Stimulated activated CD4-positive, alpha-beta T cell treated with anti-CD3 and anti-CD28 coated beads, TNF-alpha, amount 100 ng/mL, for 4 hours (primary cell): ENCODE measurements around the gene PRR36.
"Not testable (repeated sequence)": the region's sequence is repeated elsewhere in the genome, so short reads cannot be mapped to it uniquely, and the experiment has no call there.

ENCODE experiments used
- DNase-seq, 3 experiments: peaks; one replicate each; pipeline ENCODE4 v3.0.0-alpha.2; 2020; ENCODE audit warnings: low read depth in 3 of 3

The PRR36 gene

GRCh38 chr19:7874076-7874896 lies at the start of gene PRR36:
Gene PRR36, minus strand, starts transcription at chr19:7874390. Its CDS starts 701 bp downstream, at chr19:7873689.
- no peak for DNase-seq

GRCh38 chr19:7923295-7924191 lies 49.4 kb upstream of the PRR36 start:
- no peak for DNase-seq

- no peak for DNase-seq
These were observed 48.6 kb upstream of the PRR36 start for GRCh38 chr19:7922836-7923195.

GRCh38 chr19:7921967-7922835 lies 48.0 kb upstream of the PRR36 start:
- no peak for DNase-seq

GRCh38 chr19:7921302-7921966 lies 47.2 kb upstream of the PRR36 start:
- no peak for DNase-seq

GRCh38 chr19:7920519-7921301 lies 46.5 kb upstream of the PRR36 start:
- DNase-seq = peak; percentile 99 to 100 (median 100)

- DNase-seq = peak; percentile 91 to 98 (median 95)
These were observed 45.7 kb upstream of the PRR36 start, which contains the start of gene SNAPC2 for GRCh38 chr19:7919610-7920518. Gene SNAPC2, plus strand, starts transcription at chr19:7920338. Its CDS starts 29 bp downstream, at chr19:7920367.

GRCh38 chr19:7918615-7919421 lies 44.6 kb upstream of the PRR36 start:
- DNase-seq = no peak

GRCh38 chr19:7918062-7918614 lies 43.9 kb upstream of the PRR36 start:
- DNase-seq = not testable (repeated sequence)

- peak in 2 of 3 experiments; percentile 44 to 48 for DNase-seq
These were observed 43.3 kb upstream of the PRR36 start for GRCh38 chr19:7917267-7918061.

GRCh38 chr19:7916955-7917266 lies 42.7 kb upstream of the PRR36 start:
- DNase-seq = no peak

- DNase-seq = peak in 1 of 3 experiments; percentile 41
These were observed 42.1 kb upstream of the PRR36 start for GRCh38 chr19:7916103-7916954.

GRCh38 chr19:7915250-7916102 lies 41.3 kb upstream of the PRR36 start:
- DNase-seq = no peak

- DNase-seq = no peak
These were observed 40.4 kb upstream of the PRR36 start, which contains the start of gene TGFBR3L for GRCh38 chr19:7914598-7915045. Gene TGFBR3L, plus strand, starts transcription at chr19:7914830.

- DNase-seq = no peak
These were observed 39.9 kb upstream of the PRR36 start for GRCh38 chr19:7914099-7914498.
